ENCODE measurements around the gene MPEG1. TPM values are rescaled to one million over a fixed set of nuclear protein-coding genes. Genes with fewer than 3 reads are reported as not detected.

Gene MPEG1
- total RNA-seq, 1 experiment from 2014 or later = not detected

- DNase-seq (ENCODE audit: low spot score) = no peak
- in situ Hi-C loops (cut with HindIII; ENCODE audit: low sequenced_read_pairs) = no loop called here
These were observed 36.4 kb downstream of the MPEG1 start for GRCh38 chr11:59176330-59176729.

GRCh38 chr11:59175091-59175501 lies 37.6 kb downstream of the MPEG1 start:
- in situ Hi-C loops (cut with HindIII; ENCODE audit: low sequenced_read_pairs) = no loop called here
- no peak for DNase-seq (ENCODE audit: low spot score)

- in situ Hi-C loops (cut with HindIII; ENCODE audit: low sequenced_read_pairs) = no loop called here
- DNase-seq (ENCODE audit: low spot score) = peak; percentile 10
These were observed 38.1 kb downstream of the MPEG1 start for GRCh38 chr11:59174664-59175033.

GRCh38 chr11:59173964-59174663 lies 38.6 kb downstream of the MPEG1 start:
- in situ Hi-C loops (cut with HindIII; ENCODE audit: low sequenced_read_pairs) = no loop called here
- DNase-seq (ENCODE audit: low spot score) = peak; percentile 30

- in situ Hi-C loops (cut with HindIII; ENCODE audit: low sequenced_read_pairs) = no loop called here
- peak; percentile 45 for DNase-seq (ENCODE audit: low spot score)
These were observed 39.4 kb downstream of the MPEG1 start for GRCh38 chr11:59173080-59173963.

GRCh38 chr11:59172345-59173079 lies 40.2 kb downstream of the MPEG1 start:
- in situ Hi-C loops (cut with HindIII; ENCODE audit: low sequenced_read_pairs) = no loop called here
- peak; percentile 40 for DNase-seq (ENCODE audit: low spot score)

GRCh38 chr11:59171508-59172322 lies 41.0 kb downstream of the MPEG1 start, which contains the start of gene DTX4:
Gene DTX4 (plus strand): TSS chr11:59172132. CDS start chr11:59172596, 464 bp downstream.
- peak; percentile 93 for DNase-seq (ENCODE audit: low spot score)
- in situ Hi-C loops (cut with HindIII; ENCODE audit: low sequenced_read_pairs) = no loop called here

GRCh38 chr11:59164028-59164427 lies 48.7 kb downstream of the MPEG1 start:
- no peak for DNase-seq (ENCODE audit: low spot score)
- in situ Hi-C loops (cut with HindIII; ENCODE audit: low sequenced_read_pairs) = no loop called here

Other genes with a start within 250 kb of the MPEG1 start
- not detected in 2 replicates for gene GLYATL1B, start 126.6 kb downstream of the MPEG1 start, total RNA-seq (2014; rRNA removed; shearing (Covaris generic))
- not detected in 2 replicates for gene FAM111B, start 105.7 kb downstream of the MPEG1 start, total RNA-seq (2014; rRNA removed; shearing (Covaris generic))
- 2.2 and 4.2 TPM in 2 replicates for gene FAM111A, start 70.1 kb downstream of the MPEG1 start, total RNA-seq (2014; rRNA removed; shearing (Covaris generic))
- gene DTX4, start 40.8 kb downstream of the MPEG1 start, total RNA-seq (2014; rRNA removed; shearing (Covaris generic)) = 0.55 and 3.7 TPM in 2 replicates
- not detected in 2 replicates for gene OR5AN1, start 146.0 kb upstream of the MPEG1 start, total RNA-seq (2014; rRNA removed; shearing (Covaris generic))
- not detected in 2 replicates for gene OR5A2, start 213.5 kb upstream of the MPEG1 start, total RNA-seq (2014; rRNA removed; shearing (Covaris generic))
- gene OR5A1, start 223.5 kb upstream of the MPEG1 start, total RNA-seq (2014; rRNA removed; shearing (Covaris generic)) = not detected in 2 replicates
- not detected in 2 replicates for gene OR4D6, start 244.0 kb upstream of the MPEG1 start, total RNA-seq (2014; rRNA removed; shearing (Covaris generic))